AG04449 (cell line): ENCODE data around the gene KLRF2.

Experiments
- CTCF ChIA-PET: fragments of 350-600 bp; formaldehyde crosslinking; extraction: SDS; loops from one replicate; lab custom pipeline; 2021; ENCODE audit warnings: antibody characterized with exemption; lab: Yijun Ruan, JAX
- POLR2A ChIA-PET: fragments of 400-600, 350-600 bp; formaldehyde crosslinking; extraction: SDS; loops from one replicate; lab custom pipeline; 2020; ENCODE audit warnings: antibody characterized with exemption, inconsistent platforms; lab: Yijun Ruan, JAX
- DNase-seq: peaks from one replicate; pipeline ENCODE4 v3.0.0-alpha.2; 2010; ENCODE audit warnings: low read depth, low spot score
- H3K4me3 ChIP-seq: 2 replicates; pipeline ENCODE4 v1.5.1; 2011; ENCODE audit warnings: low read depth, mild to moderate bottlenecking, control low read depth, low read length
- TF ChIP-seq, protein P1 (sequence below): IDR thresholded peaks from one replicate; pipeline ENCODE4 v1.5.1; 2011; ENCODE audit warnings: mild to moderate bottlenecking, moderate library complexity, low read length, control low read depth, inconsistent platforms; ENCODE audit not compliant: insufficient read depth; ENCODE audit errors: missing control alignments

Gene KLRF2

GRCh38 chr12:9856151-9856550, 25.1 kb upstream of the KLRF2 start:
- POLR2A ChIA-PET, result no interaction called here
- no peak for DNase-seq
- CTCF ChIA-PET, result no interaction called here
- no peak overlapping the region for H3K4me3 ChIP-seq
- TF ChIP-seq, protein P1, sequence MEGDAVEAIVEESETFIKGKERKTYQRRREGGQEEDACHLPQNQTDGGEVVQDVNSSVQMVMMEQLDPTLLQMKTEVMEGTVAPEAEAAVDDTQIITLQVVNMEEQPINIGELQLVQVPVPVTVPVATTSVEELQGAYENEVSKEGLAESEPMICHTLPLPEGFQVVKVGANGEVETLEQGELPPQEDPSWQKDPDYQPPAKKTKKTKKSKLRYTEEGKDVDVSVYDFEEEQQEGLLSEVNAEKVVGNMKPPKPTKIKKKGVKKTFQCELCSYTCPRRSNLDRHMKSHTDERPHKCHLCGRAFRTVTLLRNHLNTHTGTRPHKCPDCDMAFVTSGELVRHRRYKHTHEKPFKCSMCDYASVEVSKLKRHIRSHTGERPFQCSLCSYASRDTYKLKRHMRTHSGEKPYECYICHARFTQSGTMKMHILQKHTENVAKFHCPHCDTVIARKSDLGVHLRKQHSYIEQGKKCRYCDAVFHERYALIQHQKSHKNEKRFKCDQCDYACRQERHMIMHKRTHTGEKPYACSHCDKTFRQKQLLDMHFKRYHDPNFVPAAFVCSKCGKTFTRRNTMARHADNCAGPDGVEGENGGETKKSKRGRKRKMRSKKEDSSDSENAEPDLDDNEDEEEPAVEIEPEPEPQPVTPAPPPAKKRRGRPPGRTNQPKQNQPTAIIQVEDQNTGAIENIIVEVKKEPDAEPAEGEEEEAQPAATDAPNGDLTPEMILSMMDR, result no peak

GRCh38 chr12:9856894-9857293, 24.4 kb upstream of the KLRF2 start:
- ChIA-PET CTCF (no interaction called here), POLR2A (no interaction called here)
- DNase-seq, result no peak
- TF ChIP-seq, protein P1, result no peak
- H3K4me3 ChIP-seq, result no peak overlapping the region

DNA sequence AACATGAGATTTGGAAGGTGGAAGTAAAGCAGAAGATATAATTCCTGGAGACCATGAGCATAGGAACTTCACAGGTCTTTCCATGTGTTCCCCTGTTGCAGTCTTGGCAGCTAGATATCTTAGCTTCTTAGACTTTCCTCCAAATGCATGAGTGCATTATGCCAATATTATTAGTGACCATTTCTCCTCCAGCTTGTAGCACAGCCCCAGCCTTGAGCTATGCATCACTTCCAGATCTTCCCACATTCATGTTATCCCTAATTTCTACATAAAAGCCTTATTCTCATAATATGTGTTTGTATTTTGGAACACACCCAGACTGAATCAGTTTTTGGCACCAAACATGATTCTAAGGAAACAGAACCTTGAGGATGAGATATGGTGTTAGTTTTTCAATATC, 23.2 kb upstream of the KLRF2 start:
- no peak overlapping the region for H3K4me3 ChIP-seq
- ChIA-PET CTCF (no interaction called here), POLR2A (no interaction called here)
- no peak for DNase-seq
- TF ChIP-seq, protein P1, result no peak

GRCh38 chr12:9864913-9865675, 16.2 kb upstream of the KLRF2 start:
- H3K4me3 ChIP-seq, result no peak overlapping the region
- no peak for DNase-seq
- TF ChIP-seq, protein P1, result no peak
- ChIA-PET POLR2A (no interaction called here), CTCF (no interaction called here)

GRCh38 chr12:9866860-9867269, 14.4 kb upstream of the KLRF2 start:
- H3K4me3 ChIP-seq, result no peak overlapping the region

DNA sequence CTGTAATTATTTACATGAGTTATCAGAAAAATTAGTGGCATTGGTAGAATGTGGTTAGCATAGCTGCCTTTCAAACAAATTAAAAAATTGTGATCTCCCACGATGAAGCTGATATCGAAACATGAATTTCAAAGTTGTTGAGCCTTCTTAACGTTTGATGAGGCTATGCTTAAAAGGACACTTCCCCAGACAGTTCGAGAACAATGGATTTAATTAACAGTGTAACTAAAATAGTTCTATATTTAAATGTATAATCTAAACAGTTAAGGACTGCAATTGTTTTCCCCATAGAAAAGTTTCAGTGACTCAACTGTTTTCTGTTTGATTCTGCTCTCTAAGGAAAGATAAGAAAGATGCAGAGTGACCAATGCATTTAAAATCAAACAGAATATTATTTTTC, 13.8 kb upstream of the KLRF2 start:
- no peak for DNase-seq
- TF ChIP-seq, protein P1, result no peak
- POLR2A ChIA-PET, result no interaction called here
- H3K4me3 ChIP-seq, result no peak overlapping the region
- CTCF ChIA-PET, result interaction anchor here (0.8 to 1.7 kb wide), 2 partner anchors 22 to 117 kb away, joined by 3 read pairs; no protein-coding TSS in a partner anchor

More at GRCh38 chr12:9866860-9867269, 14.4 kb upstream of the KLRF2 start:
- POLR2A ChIA-PET, result no interaction called here
- DNase-seq, result no peak
- TF ChIP-seq, protein P1, result no peak
- CTCF ChIA-PET, result interaction anchor here (0.8 to 1.7 kb wide), 2 partner anchors 21 to 117 kb away, joined by 3 read pairs; no protein-coding TSS in a partner anchor
